ENCODE data around the gene GNL3L. TPM values are rescaled to one million over a fixed set of nuclear protein-coding genes. Genes with fewer than 3 reads are reported as not detected.

The GNL3L gene
- total RNA-seq, 1 donor from 2014 or later, result 43.7 TPM

GRCh38 chrX:54496517-54496852 is 33.5 kb upstream of the GNL3L start:
- no peak for DNase-seq (ENCODE audit: low spot score, unreplicated experiment)
- H3K4me1 Mint-ChIP-seq (ENCODE audit: low read depth), result peaks cover 21% of the 10 kb centered on the region
- peak overlapping the region; percentile 63 for H3K27ac Mint-ChIP-seq
- TF ChIP-seq CTCF (IDR thresholded peaks at IDR 0.05; ENCODE audit: unreplicated experiment), result no peak
- peaks cover 38% of the 10 kb centered on the region for H3K9me3 Mint-ChIP-seq (ENCODE audit: low read depth)
- H3K4me3 Mint-ChIP-seq (ENCODE audit: low read depth), result peak overlapping the region; percentile 82
- H3K36me3 Mint-ChIP-seq (ENCODE audit: insufficient read depth), result peaks cover 7% of the 10 kb centered on the region
- H3K27me3 Mint-ChIP-seq, result no peaks in the 10 kb centered on the region

DNA sequence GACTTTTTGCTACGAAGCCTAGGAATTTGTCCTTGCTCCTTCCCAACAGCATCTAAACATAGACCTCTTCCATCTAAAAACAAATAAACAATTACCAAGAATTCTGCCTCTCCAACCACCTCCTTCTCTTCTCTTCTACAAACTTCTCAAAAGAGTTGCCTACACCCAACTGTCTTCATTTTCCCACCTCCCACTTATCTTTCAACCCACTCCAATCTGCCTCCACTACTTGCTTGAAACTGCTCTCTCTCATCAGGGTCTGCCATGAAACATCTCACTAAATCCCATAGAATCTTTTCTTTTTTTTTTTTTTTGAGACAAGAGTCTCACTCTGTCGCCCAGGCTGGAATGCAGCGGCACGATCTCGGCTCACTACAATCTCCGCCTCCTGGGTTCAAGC is 33.1 kb upstream of the GNL3L start:
- DNase-seq (ENCODE audit: low spot score, unreplicated experiment), result no peak
- H3K27ac Mint-ChIP-seq, result peak overlapping the region; percentile 27
- TF ChIP-seq CTCF (IDR thresholded peaks at IDR 0.05; ENCODE audit: unreplicated experiment), result no peak
- peak overlapping the region; percentile 82 for H3K4me3 Mint-ChIP-seq (ENCODE audit: low read depth)
- H3K4me1 Mint-ChIP-seq (ENCODE audit: low read depth), result peaks cover 21% of the 10 kb centered on the region
- H3K36me3 Mint-ChIP-seq (ENCODE audit: insufficient read depth), result peaks cover 5% of the 10 kb centered on the region
- H3K27me3 Mint-ChIP-seq, result no peaks in the 10 kb centered on the region
- peaks cover 38% of the 10 kb centered on the region for H3K9me3 Mint-ChIP-seq (ENCODE audit: low read depth)

DNA sequence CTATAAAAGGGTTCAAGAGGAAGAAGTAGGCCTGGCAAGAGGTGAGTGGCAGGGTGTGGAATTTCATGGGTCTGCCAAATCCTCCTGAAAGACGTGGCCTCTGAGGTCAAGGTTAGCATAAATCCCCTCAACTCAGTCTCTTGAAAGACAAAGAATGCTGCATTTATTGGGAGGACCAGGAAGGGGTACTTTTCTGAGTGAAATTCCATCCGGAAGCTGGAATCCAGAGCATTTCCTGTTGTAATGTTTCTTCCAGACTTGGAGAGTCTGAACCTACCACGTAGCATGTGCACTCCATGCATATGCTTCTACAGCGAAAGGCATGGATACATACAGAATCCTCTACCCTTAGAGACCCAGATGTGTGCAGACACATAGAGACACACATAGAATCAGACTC is 20.6 kb upstream of the GNL3L start:
- Mint-ChIP-seq H3K27me3 (peaks cover 4% of the 10 kb centered on the region), H3K36me3 (ENCODE audit: insufficient read depth) (peaks cover 3% of the 10 kb centered on the region), H3K4me1 (ENCODE audit: low read depth) (no peaks in the 10 kb centered on the region), H3K4me3 (ENCODE audit: low read depth) (no peak overlapping the region), H3K9me3 (ENCODE audit: low read depth) (peaks cover 22% of the 10 kb centered on the region), H3K27ac (no peak overlapping the region)
- no peak for TF ChIP-seq CTCF (IDR thresholded peaks at IDR 0.05; ENCODE audit: unreplicated experiment)
- no peak for DNase-seq (ENCODE audit: low spot score, unreplicated experiment)

GRCh38 chrX:54529151-54529550 is 868 bp upstream of the GNL3L start:
- H3K4me3 Mint-ChIP-seq (ENCODE audit: low read depth), result peak overlapping the region; percentile 93
- peak overlapping the region; percentile 99 for H3K27ac Mint-ChIP-seq
- peaks cover 18% of the 10 kb centered on the region for H3K9me3 Mint-ChIP-seq (ENCODE audit: low read depth)

GRCh38 chrX:54530357-54530900 is 410 bp downstream of the GNL3L start:
- Mint-ChIP-seq H3K36me3 (ENCODE audit: insufficient read depth) (peaks cover 17% of the 10 kb centered on the region), H3K9me3 (ENCODE audit: low read depth) (peaks cover 21% of the 10 kb centered on the region)

More at GRCh38 chrX:54529151-54529550, 868 bp upstream of the GNL3L start:
- Mint-ChIP-seq H3K27me3 (no peaks in the 10 kb centered on the region), H3K36me3 (ENCODE audit: insufficient read depth) (peaks cover 11% of the 10 kb centered on the region), H3K4me1 (ENCODE audit: low read depth) (peaks cover 5% of the 10 kb centered on the region)
- no peak for TF ChIP-seq CTCF (IDR thresholded peaks at IDR 0.05; ENCODE audit: unreplicated experiment)
- no peak for DNase-seq (ENCODE audit: low spot score, unreplicated experiment)

More at GRCh38 chrX:54530357-54530900, 410 bp downstream of the GNL3L start:
- DNase-seq (ENCODE audit: low spot score, unreplicated experiment), result no peak
- H3K27me3 Mint-ChIP-seq, result no peaks in the 10 kb centered on the region
- peaks cover 5% of the 10 kb centered on the region for H3K4me1 Mint-ChIP-seq (ENCODE audit: low read depth)
- no peak for TF ChIP-seq CTCF (IDR thresholded peaks at IDR 0.05; ENCODE audit: unreplicated experiment)
- H3K27ac Mint-ChIP-seq, result peak overlapping the region; percentile 94
- H3K4me3 Mint-ChIP-seq (ENCODE audit: low read depth), result peak overlapping the region; percentile 93
